HEK293T (cell line): Measurements from ENCODE around the gene ARNT2.

Experiments
- ARNT ChIP-seq: fragments of 450-650 bp; IDR thresholded peaks from 2 replicates; pipeline ENCODE4 v1.6.1; 2017; ENCODE audit warnings: mild to moderate bottlenecking
- CTBP1 ChIP-seq: fragments of 450-650 bp; IDR thresholded peaks from 2 replicates; pipeline ENCODE4 v1.6.1; 2016; ENCODE audit warnings: borderline replicate concordance
- FOXA1 ChIP-seq: fragments of 450-650 bp; IDR thresholded peaks from 2 replicates; pipeline ENCODE4 v1.6.1; 2016; ENCODE audit warnings: mild to moderate bottlenecking
- FOXK2 ChIP-seq: fragments of 450-650 bp; IDR thresholded peaks from 2 replicates; pipeline ENCODE4 v1.6.1; 2016; ENCODE audit warnings: mild to moderate bottlenecking
- FOXM1 ChIP-seq: fragments of 450-650 bp; IDR thresholded peaks from 2 replicates; pipeline ENCODE4 v1.6.1; 2017; ENCODE audit warnings: mild to moderate bottlenecking, borderline replicate concordance
- L3MBTL2 ChIP-seq: fragments of 450-650 bp; conservative IDR thresholded peaks from 2 replicates; pipeline ENCODE4 v1.6.1; 2016; ENCODE audit warnings: mild to moderate bottlenecking
- LEF1 ChIP-seq: fragments of 450-650 bp; IDR thresholded peaks from 2 replicates; pipeline ENCODE4 v1.6.1; 2017; ENCODE audit warnings: mild to moderate bottlenecking, borderline replicate concordance
- NFRKB ChIP-seq: fragments of 450-650 bp; IDR thresholded peaks from 2 replicates; pipeline ENCODE4 v1.6.1; 2016; ENCODE audit warnings: mild to moderate bottlenecking, moderate library complexity
- SP1 ChIP-seq: fragments of 450-650 bp; IDR thresholded peaks from 2 replicates; pipeline ENCODE4 v1.6.1; 2017
- SUZ12 ChIP-seq: fragments of 450-650 bp; IDR thresholded peaks from 2 replicates; pipeline ENCODE4 v1.6.1; 2016; ENCODE audit warnings: mild to moderate bottlenecking
- ZNF384 ChIP-seq: fragments of 450-650 bp; IDR thresholded peaks from 2 replicates; pipeline ENCODE4 v1.6.1; 2016

GRCh38 chr15:80549654-80550053, 145.5 kb downstream of the ARNT2 start:
- TF ChIP-seq CTBP1 (no peak), SP1 (no peak), FOXA1 (no peak), L3MBTL2 (no peak), FOXM1 (no peak), FOXK2 (no peak), SUZ12 (no peak), ZNF384 (no peak), LEF1 (no peak), NFRKB (no peak), ARNT (no peak)
